HEK293 (cell line): Measurements from ENCODE around the gene PLOD3.
A peak's percentile ranks its signal among the peaks of the same experiment; 100 is the strongest.

Experiments used
- BCL11A ChIP-seq: fragments of 450-650 bp; formaldehyde crosslinking; IDR thresholded peaks from 2 replicates; pipeline ENCODE4 v1.5.1; 2016; ENCODE audit warnings: low read depth, missing biosample characterization, missing genetic modification characterization
- BCL11B ChIP-seq: fragments of 450-650 bp; formaldehyde crosslinking; IDR thresholded peaks from 2 replicates; pipeline ENCODE4 v1.5.1; 2016; ENCODE audit warnings: low read depth, missing biosample characterization, missing genetic modification characterization
- GLIS2 ChIP-seq: fragments of 450-650 bp; formaldehyde crosslinking; IDR thresholded peaks from 2 replicates; pipeline ENCODE4 v1.5.1; 2016; ENCODE audit warnings: missing biosample characterization, missing genetic modification characterization
- IKZF3 ChIP-seq: fragments of 450-650 bp; IDR thresholded peaks from 2 replicates; pipeline ENCODE4 v1.5.0; 2018; ENCODE audit warnings: missing biosample characterization, mild to moderate bottlenecking, missing genetic modification characterization, moderate library complexity
- KLF1 ChIP-seq: fragments of 450-650 bp; formaldehyde crosslinking; IDR thresholded peaks from 2 replicates; pipeline ENCODE4 v1.5.1; 2016; ENCODE audit warnings: missing biosample characterization, missing genetic modification characterization
- KLF17 ChIP-seq: fragments of 450-650 bp; formaldehyde crosslinking; IDR thresholded peaks from 2 replicates; pipeline ENCODE4 v1.5.1; 2016; ENCODE audit warnings: missing biosample characterization, missing genetic modification characterization
- KLF8 ChIP-seq: fragments of 450-650 bp; formaldehyde crosslinking; IDR thresholded peaks from 2 replicates; pipeline ENCODE4 v1.5.1; 2016; ENCODE audit warnings: missing biosample characterization, missing genetic modification characterization
- SP3 ChIP-seq: fragments of 450-650 bp; formaldehyde crosslinking; IDR thresholded peaks from 2 replicates; pipeline ENCODE4 v1.5.1; 2016; ENCODE audit warnings: missing biosample characterization, missing genetic modification characterization
- TRIM28 ChIP-seq: IDR thresholded peaks from 2 replicates; pipeline ENCODE4 v1.6.1; 2011; ENCODE audit warnings: low read length, control low read depth, borderline replicate concordance
- WT1 ChIP-seq: fragments of 450-650 bp; formaldehyde crosslinking; IDR thresholded peaks from 2 replicates; pipeline ENCODE4 v1.5.1; 2016; ENCODE audit warnings: missing biosample characterization, missing genetic modification characterization
- YY1 ChIP-seq: fragments of 450-650 bp; formaldehyde crosslinking; IDR thresholded peaks from 2 replicates; pipeline ENCODE4 v1.5.1; 2018; ENCODE audit warnings: missing biosample characterization, missing genetic modification characterization
- YY2 ChIP-seq: fragments of 450-650 bp; formaldehyde crosslinking; IDR thresholded peaks from 2 replicates; pipeline ENCODE4 v1.5.1; 2016; ENCODE audit warnings: missing biosample characterization, missing genetic modification characterization
- ZBTB17 ChIP-seq: fragments of 450-650 bp; formaldehyde crosslinking; IDR thresholded peaks from 2 replicates; pipeline ENCODE4 v1.5.1; 2016; ENCODE audit warnings: missing biosample characterization, missing genetic modification characterization
- ZIC2 ChIP-seq: fragments of 450-650 bp; formaldehyde crosslinking; IDR thresholded peaks from 2 replicates; pipeline ENCODE4 v1.5.1; 2016; ENCODE audit warnings: missing biosample characterization, missing genetic modification characterization
- ZNF157 ChIP-seq: fragments of 450-650 bp; formaldehyde crosslinking; IDR thresholded peaks from 2 replicates; pipeline ENCODE4 v1.5.1; 2016; ENCODE audit warnings: missing biosample characterization, missing genetic modification characterization
- ZNF350 ChIP-seq: fragments of 450-650 bp; formaldehyde crosslinking; IDR thresholded peaks from 2 replicates; pipeline ENCODE4 v1.5.0; 2017; ENCODE audit warnings: missing biosample characterization, mild to moderate bottlenecking, missing genetic modification characterization
- ZNF391 ChIP-seq: fragments of 450-650 bp; formaldehyde crosslinking; IDR thresholded peaks from 2 replicates; pipeline ENCODE4 v1.5.1; 2016; ENCODE audit warnings: low read depth, missing biosample characterization, missing genetic modification characterization, borderline replicate concordance
- ZNF629 ChIP-seq: fragments of 450-650 bp; formaldehyde crosslinking; IDR thresholded peaks from 2 replicates; pipeline ENCODE4 v1.5.1; 2017; ENCODE audit warnings: missing biosample characterization, missing genetic modification characterization
- ZNF654 ChIP-seq: fragments of 450-650 bp; formaldehyde crosslinking; IDR thresholded peaks from 2 replicates; pipeline ENCODE4 v1.5.1; 2016; ENCODE audit warnings: low read depth, missing biosample characterization, missing genetic modification characterization
- ZNF658 ChIP-seq: fragments of 450-650 bp; formaldehyde crosslinking; IDR thresholded peaks from 2 replicates; pipeline ENCODE4; 2016; ENCODE audit warnings: missing biosample characterization, missing genetic modification characterization
- ZSCAN23 ChIP-seq: fragments of 450-650 bp; formaldehyde crosslinking; IDR thresholded peaks from 2 replicates; pipeline ENCODE4 v1.5.1; 2016; ENCODE audit warnings: missing biosample characterization, missing genetic modification characterization
- TF ChIP-seq, protein P1 (sequence below): fragments of 450-650 bp; formaldehyde crosslinking; IDR thresholded peaks from 2 replicates; pipeline ENCODE4 v1.5.1; 2016; ENCODE audit warnings: missing biosample characterization, missing genetic modification characterization, borderline replicate concordance
- TF ChIP-seq, protein P2 (sequence below): fragments of 450-650 bp; formaldehyde crosslinking; IDR thresholded peaks from 2 replicates; pipeline ENCODE4 v1.5.1; 2016; ENCODE audit warnings: missing biosample characterization, missing genetic modification characterization
- TF ChIP-seq, protein P3 (sequence below): fragments of 450-650 bp; formaldehyde crosslinking; IDR thresholded peaks from 2 replicates; pipeline ENCODE4 v1.5.1; 2016; ENCODE audit warnings: missing biosample characterization, missing genetic modification characterization
- TF ChIP-seq, protein P4 (sequence below): fragments of 450-650 bp; formaldehyde crosslinking; optimal IDR thresholded peaks from 2 replicates; pipeline ENCODE3; 2016; ENCODE audit warnings: missing biosample characterization, mild to moderate bottlenecking, missing genetic modification characterization
- TF ChIP-seq, protein P5 (sequence below): fragments of 450-650 bp; formaldehyde crosslinking; IDR thresholded peaks from 2 replicates; pipeline ENCODE4 v1.5.1; 2016; ENCODE audit warnings: missing biosample characterization, missing genetic modification characterization, borderline replicate concordance

PLOD3 gene

GRCh38 chr7:101244375-101245146 lies 27.2 kb upstream of the PLOD3 start, which contains the start of gene FIS1 (continued):
- TF ChIP-seq ZNF391 (0 out of 2 replicates have a peak, but pooled peaks have one; percentile 49), KLF8 (peak; percentile 90), KLF17 (peak; percentile 8; the same call in 1 of the 2 replicates), ZIC2 (tag by site-specific recombination) (0 out of 2 replicates have a peak, but pooled peaks have one; percentile 19), WT1 (tag by site-specific recombination) (0 out of 2 replicates have a peak, but pooled peaks have one; percentile 13), IKZF3 (tag by site-specific recombination) (peak; percentile 32; the same call in 1 of the 2 replicates), TRIM28 (peak; percentile 74; the same call in 1 of the 2 replicates), ZNF658 (tag by site-specific recombination) (no peak), YY2 (tag by site-specific recombination) (peak; percentile 91), ZNF350 (no peak), SP3 (tag by site-specific recombination) (peak; percentile 91), BCL11A (peak; percentile 80), GLIS2 (peak; percentile 61), ZNF654 (tag by site-specific recombination) (peak; percentile 38), ZSCAN23 (tag by site-specific recombination) (no peak), ZNF629 (tag by site-specific recombination) (peak; percentile 45), BCL11B (tag by site-specific recombination) (peak; percentile 69; the same call in 1 of the 2 replicates), KLF1 (tag by site-specific recombination) (peak; percentile 40; the same call in 1 of the 2 replicates), ZBTB17 (tag by site-specific recombination) (peak; percentile 99), ZNF157 (tag by site-specific recombination) (no peak), YY1 (peak; percentile 62; the same call in 1 of the 2 replicates)
- TF ChIP-seq, protein P1, sequence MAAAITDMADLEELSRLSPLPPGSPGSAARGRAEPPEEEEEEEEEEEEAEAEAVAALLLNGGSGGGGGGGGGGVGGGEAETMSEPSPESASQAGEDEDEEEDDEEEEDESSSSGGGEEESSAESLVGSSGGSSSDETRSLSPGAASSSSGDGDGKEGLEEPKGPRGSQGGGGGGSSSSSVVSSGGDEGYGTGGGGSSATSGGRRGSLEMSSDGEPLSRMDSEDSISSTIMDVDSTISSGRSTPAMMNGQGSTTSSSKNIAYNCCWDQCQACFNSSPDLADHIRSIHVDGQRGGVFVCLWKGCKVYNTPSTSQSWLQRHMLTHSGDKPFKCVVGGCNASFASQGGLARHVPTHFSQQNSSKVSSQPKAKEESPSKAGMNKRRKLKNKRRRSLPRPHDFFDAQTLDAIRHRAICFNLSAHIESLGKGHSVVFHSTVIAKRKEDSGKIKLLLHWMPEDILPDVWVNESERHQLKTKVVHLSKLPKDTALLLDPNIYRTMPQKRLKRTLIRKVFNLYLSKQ (tag by site-specific recombination): no peak
- TF ChIP-seq, protein P2, sequence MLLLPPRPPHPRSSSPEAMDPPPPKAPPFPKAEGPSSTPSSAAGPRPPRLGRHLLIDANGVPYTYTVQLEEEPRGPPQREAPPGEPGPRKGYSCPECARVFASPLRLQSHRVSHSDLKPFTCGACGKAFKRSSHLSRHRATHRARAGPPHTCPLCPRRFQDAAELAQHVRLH (tag by site-specific recombination): peak; percentile 87
- TF ChIP-seq, protein P3, sequence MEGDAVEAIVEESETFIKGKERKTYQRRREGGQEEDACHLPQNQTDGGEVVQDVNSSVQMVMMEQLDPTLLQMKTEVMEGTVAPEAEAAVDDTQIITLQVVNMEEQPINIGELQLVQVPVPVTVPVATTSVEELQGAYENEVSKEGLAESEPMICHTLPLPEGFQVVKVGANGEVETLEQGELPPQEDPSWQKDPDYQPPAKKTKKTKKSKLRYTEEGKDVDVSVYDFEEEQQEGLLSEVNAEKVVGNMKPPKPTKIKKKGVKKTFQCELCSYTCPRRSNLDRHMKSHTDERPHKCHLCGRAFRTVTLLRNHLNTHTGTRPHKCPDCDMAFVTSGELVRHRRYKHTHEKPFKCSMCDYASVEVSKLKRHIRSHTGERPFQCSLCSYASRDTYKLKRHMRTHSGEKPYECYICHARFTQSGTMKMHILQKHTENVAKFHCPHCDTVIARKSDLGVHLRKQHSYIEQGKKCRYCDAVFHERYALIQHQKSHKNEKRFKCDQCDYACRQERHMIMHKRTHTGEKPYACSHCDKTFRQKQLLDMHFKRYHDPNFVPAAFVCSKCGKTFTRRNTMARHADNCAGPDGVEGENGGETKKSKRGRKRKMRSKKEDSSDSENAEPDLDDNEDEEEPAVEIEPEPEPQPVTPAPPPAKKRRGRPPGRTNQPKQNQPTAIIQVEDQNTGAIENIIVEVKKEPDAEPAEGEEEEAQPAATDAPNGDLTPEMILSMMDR: peak; percentile 93
- TF ChIP-seq, protein P4, sequence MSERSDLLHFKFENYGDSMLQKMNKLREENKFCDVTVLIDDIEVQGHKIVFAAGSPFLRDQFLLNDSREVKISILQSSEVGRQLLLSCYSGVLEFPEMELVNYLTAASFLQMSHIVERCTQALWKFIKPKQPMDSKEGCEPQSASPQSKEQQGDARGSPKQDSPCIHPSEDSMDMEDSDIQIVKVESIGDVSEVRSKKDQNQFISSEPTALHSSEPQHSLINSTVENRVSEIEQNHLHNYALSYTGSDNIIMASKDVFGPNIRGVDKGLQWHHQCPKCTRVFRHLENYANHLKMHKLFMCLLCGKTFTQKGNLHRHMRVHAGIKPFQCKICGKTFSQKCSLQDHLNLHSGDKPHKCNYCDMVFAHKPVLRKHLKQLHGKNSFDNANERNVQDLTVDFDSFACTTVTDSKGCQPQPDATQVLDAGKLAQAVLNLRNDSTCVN (tag by site-specific recombination): peak; percentile 29
- TF ChIP-seq, protein P5, sequence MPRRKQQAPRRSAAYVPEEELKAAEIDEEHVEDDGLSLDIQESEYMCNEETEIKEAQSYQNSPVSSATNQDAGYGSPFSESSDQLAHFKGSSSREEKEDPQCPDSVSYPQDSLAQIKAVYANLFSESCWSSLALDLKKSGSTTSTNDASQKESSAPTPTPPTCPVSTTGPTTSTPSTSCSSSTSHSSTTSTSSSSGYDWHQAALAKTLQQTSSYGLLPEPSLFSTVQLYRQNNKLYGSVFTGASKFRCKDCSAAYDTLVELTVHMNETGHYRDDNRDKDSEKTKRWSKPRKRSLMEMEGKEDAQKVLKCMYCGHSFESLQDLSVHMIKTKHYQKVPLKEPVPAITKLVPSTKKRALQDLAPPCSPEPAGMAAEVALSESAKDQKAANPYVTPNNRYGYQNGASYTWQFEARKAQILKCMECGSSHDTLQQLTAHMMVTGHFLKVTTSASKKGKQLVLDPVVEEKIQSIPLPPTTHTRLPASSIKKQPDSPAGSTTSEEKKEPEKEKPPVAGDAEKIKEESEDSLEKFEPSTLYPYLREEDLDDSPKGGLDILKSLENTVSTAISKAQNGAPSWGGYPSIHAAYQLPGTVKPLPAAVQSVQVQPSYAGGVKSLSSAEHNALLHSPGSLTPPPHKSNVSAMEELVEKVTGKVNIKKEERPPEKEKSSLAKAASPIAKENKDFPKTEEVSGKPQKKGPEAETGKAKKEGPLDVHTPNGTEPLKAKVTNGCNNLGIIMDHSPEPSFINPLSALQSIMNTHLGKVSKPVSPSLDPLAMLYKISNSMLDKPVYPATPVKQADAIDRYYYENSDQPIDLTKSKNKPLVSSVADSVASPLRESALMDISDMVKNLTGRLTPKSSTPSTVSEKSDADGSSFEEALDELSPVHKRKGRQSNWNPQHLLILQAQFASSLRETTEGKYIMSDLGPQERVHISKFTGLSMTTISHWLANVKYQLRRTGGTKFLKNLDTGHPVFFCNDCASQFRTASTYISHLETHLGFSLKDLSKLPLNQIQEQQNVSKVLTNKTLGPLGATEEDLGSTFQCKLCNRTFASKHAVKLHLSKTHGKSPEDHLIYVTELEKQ (tag by site-specific recombination): no peak
